Activated naive CD8-positive, alpha-beta T cell treated with anti-CD3 and anti-CD28 coated beads, Interleukin-2, amount 50 U/mL, for 24 hours (primary cell): ENCODE results near the gene EIF2B4.

ENCODE experiments used
- ATAC-seq: fragments of 150-1000 bp; cut with Tn5 transposase; one replicate; pipeline ENCODE4 v1.10.0; 2021
- DNase-seq: peaks from one replicate; pipeline ENCODE4 v3.0.0; 2021
- H3K27ac Mint-ChIP-seq: one replicate; pipeline ENCODE4 v1.8.0; 2021; ENCODE audit warnings: mild to moderate bottlenecking, mixed read lengths
- H3K27me3 Mint-ChIP-seq: one replicate; pipeline ENCODE4 v1.8.0; 2021; ENCODE audit warnings: mixed read lengths
- H3K36me3 Mint-ChIP-seq: one replicate; pipeline ENCODE4 v1.8.0; 2021; ENCODE audit warnings: low read depth, mixed read lengths
- H3K4me1 Mint-ChIP-seq: one replicate; pipeline ENCODE4 v1.8.0; 2021; ENCODE audit warnings: mixed read lengths
- H3K4me3 Mint-ChIP-seq: one replicate; pipeline ENCODE4 v1.8.0; 2021; ENCODE audit warnings: mild to moderate bottlenecking, moderate library complexity, mixed read lengths
- H3K9me3 Mint-ChIP-seq: one replicate; pipeline ENCODE4 v1.8.0; 2021; ENCODE audit warnings: mixed read lengths

The EIF2B4 gene

GRCh38 chr2:27370026-27370815, at the start of gene EIF2B4, which contains the start of gene SNX17:
Gene EIF2B4 (minus strand): TSS chr2:27370338. CDS start chr2:27370314, 24 bp downstream.
Gene SNX17 (plus strand): TSS chr2:27370616. CDS start chr2:27370744, 128 bp downstream.
- peaks cover 43% of the 10 kb centered on the region for H3K4me1 Mint-ChIP-seq
- H3K36me3 Mint-ChIP-seq: peaks cover 56% of the 10 kb centered on the region
- DNase-seq (peak; percentile 99), ATAC-seq (peak; percentile 96)
- peak within 1 kb of the TSS; percentile 99 for H3K27ac Mint-ChIP-seq
- H3K9me3 Mint-ChIP-seq: no peaks in the 10 kb centered on the region
- H3K4me3 Mint-ChIP-seq: peak within 1 kb of the TSS; percentile 98
- H3K27me3 Mint-ChIP-seq: peaks cover 2% of the 10 kb centered on the region

GRCh38 chr2:27416151-27416550, 46.0 kb upstream of the EIF2B4 start:
- Mint-ChIP-seq H3K27ac (no peak overlapping the region), H3K9me3 (peaks cover 4% of the 10 kb centered on the region), H3K4me3 (no peak overlapping the region)

GRCh38 chr2:27412419-27413152, 42.4 kb upstream of the EIF2B4 start:
- Mint-ChIP-seq H3K27me3 (peaks cover 2% of the 10 kb centered on the region), H3K4me1 (peaks cover 14% of the 10 kb centered on the region), H3K27ac (no peak overlapping the region), H3K36me3 (peaks cover 7% of the 10 kb centered on the region), H3K9me3 (peaks cover 10% of the 10 kb centered on the region), H3K4me3 (no peak overlapping the region)
- DNase-seq: no peak
- ATAC-seq: no peak

More at GRCh38 chr2:27416151-27416550, 46.0 kb upstream of the EIF2B4 start:
- no peak for ATAC-seq
- Mint-ChIP-seq H3K27me3 (peaks cover 2% of the 10 kb centered on the region), H3K4me1 (no peaks in the 10 kb centered on the region), H3K36me3 (no peaks in the 10 kb centered on the region)
- DNase-seq: no peak

DNA sequence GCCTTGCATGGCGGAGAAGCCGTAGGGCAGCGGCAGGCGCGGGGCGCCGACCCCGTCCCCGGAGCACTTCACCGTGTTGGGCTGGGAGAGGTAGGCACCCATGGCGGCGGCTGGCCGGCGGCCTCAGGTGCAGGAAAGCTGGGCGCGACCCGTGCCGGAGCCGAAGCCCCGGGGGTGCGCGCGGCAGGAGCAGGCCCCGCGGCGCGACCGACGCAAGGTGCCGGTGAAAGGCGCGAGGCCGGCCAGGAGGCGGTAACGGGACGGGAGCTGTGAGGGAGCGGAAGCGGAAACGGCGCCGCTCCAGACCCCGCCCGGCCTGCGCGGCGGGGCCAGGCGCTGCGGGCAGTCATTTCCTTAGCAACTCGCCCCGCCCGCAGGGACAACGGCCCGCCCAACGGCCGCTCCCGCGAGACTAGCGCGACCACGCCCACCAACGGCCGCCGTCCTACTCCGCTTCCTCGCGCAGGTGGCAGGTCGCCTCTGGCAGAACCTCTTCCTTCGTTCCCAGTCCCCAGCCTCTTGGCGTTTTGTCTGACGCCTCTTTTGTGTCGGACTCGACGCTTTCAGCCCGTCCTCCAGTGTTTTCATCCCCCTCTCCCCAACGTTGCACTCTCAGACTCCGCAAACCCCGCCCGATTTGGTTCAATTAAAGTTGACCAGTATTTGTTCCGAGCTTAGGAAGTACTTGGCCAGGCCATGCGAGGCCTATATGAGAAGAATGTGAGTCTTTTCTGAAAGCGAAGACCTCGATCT, 39.4 kb upstream of the EIF2B4 start, which contains the start of gene PPM1G:
Gene PPM1G, minus strand, starts transcription at position 271 of the 753 bp plus-strand sequence. Its CDS starts 169 bp downstream, at position 102.
- DNase-seq (peak; percentile 99), ATAC-seq (peak; percentile 98)
- peaks cover 2% of the 10 kb centered on the region for H3K27me3 Mint-ChIP-seq
- H3K4me3 Mint-ChIP-seq: peak within 1 kb of the TSS; percentile 90
- H3K36me3 Mint-ChIP-seq: peaks cover 24% of the 10 kb centered on the region
- peaks cover 10% of the 10 kb centered on the region for H3K9me3 Mint-ChIP-seq
- peaks cover 36% of the 10 kb centered on the region for H3K4me1 Mint-ChIP-seq
- H3K27ac Mint-ChIP-seq: peak within 1 kb of the TSS; percentile 80

DNA sequence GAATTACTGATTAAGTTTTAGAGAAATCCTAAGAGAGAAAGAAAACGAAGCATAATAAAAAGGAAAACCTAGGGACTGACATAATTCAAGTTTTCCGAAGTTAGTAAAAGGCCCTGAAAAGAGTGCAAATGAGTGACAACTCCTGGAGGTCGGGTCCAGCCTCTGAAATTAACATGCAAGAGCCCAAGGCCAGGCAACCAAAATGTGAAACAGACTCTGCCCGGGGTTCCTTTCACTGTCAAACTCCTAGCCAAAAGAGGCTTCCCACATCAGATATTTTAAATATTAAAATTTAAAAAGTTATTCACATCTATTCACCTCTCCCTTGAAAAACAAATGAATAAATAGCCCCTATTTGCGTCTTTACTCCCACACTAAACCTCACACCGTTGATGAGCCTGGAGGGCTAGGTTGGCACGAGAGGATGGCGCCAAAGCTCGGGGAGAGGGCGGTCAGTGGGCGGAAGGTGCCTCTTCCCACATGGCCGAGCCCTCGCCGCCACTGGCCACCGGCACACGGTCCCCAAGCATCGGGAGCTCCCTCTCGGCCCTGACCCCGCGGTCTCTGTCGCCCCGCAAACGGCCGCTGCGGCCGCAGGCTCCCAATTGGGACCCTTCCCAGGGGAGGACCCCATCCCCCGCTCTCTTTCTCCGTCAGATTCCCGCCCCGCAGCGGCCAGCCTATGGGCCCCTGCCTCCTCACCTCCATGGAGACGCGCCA, 38.6 kb upstream of the EIF2B4 start:
- peak overlapping the region; percentile 90 for H3K4me3 Mint-ChIP-seq
- DNase-seq (peak; percentile 40), ATAC-seq (peak; percentile 20)
- H3K27ac Mint-ChIP-seq: peak overlapping the region; percentile 80
- H3K9me3 Mint-ChIP-seq: peaks cover 10% of the 10 kb centered on the region
- H3K27me3 Mint-ChIP-seq: peaks cover 2% of the 10 kb centered on the region
- peaks cover 26% of the 10 kb centered on the region for H3K36me3 Mint-ChIP-seq
- peaks cover 39% of the 10 kb centered on the region for H3K4me1 Mint-ChIP-seq

GRCh38 chr2:27407798-27408491, 37.8 kb upstream of the EIF2B4 start:
- ATAC-seq (no peak), DNase-seq (no peak)
- Mint-ChIP-seq H3K9me3 (peaks cover 10% of the 10 kb centered on the region), H3K4me3 (peak overlapping the region; percentile 90), H3K4me1 (peaks cover 43% of the 10 kb centered on the region), H3K27ac (peak overlapping the region; percentile 80), H3K36me3 (peaks cover 31% of the 10 kb centered on the region), H3K27me3 (peaks cover under 1% of the 10 kb centered on the region)

- peaks cover 42% of the 10 kb centered on the region for H3K36me3 Mint-ChIP-seq
- H3K27me3 Mint-ChIP-seq: no peaks in the 10 kb centered on the region
- DNase-seq (no peak), ATAC-seq (no peak)
- peaks cover 35% of the 10 kb centered on the region for H3K4me1 Mint-ChIP-seq
- H3K27ac Mint-ChIP-seq: no peak overlapping the region
- no peak overlapping the region for H3K4me3 Mint-ChIP-seq
- no peaks in the 10 kb centered on the region for H3K9me3 Mint-ChIP-seq
Measured at GRCh38 chr2:27400348-27401135, 30.4 kb upstream of the EIF2B4 start.

DNA sequence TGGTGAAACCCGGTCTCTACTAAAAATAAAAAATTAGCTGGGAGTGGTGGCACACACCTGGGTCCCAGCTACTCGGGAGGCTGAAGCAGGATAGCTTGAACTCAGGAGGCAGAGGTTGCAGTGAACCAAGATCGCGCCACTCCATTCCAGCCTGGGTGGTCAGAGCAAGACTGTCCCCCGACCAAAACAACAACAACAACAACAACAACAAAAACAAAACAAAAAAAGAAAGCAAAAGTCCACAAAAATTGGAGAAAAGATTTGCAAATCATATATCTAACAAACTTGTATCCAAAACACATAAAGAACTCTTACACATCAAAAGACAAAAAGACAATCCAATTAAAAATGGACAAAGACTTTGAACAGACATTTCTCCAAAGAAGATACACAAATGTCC, 28.8 kb upstream of the EIF2B4 start:
- H3K27ac Mint-ChIP-seq: no peak overlapping the region
- DNase-seq (no peak), ATAC-seq (no peak)
- H3K4me3 Mint-ChIP-seq: no peak overlapping the region
- H3K4me1 Mint-ChIP-seq: peaks cover 28% of the 10 kb centered on the region
- H3K9me3 Mint-ChIP-seq: no peaks in the 10 kb centered on the region
- H3K36me3 Mint-ChIP-seq: peaks cover 41% of the 10 kb centered on the region
- no peaks in the 10 kb centered on the region for H3K27me3 Mint-ChIP-seq

DNA sequence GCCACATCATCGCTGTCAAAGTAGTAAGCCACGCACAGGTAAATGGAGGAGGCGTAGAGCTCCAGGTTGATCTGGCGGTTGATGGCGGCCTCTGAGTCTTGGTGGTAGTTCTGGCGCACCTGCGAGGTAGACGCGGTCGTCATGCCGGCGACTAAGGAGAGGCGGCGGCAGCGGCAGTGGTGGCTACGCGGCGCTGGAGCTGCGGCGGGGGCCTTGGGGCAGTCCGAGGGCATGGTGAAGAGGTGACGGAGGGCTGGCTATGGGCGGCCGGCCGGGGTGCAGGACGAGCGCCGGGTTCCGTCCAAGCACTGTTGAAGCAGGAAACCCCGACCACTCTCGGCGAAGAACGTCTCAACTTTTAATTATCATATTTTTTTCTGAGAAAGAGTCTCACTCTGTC, 23.1 kb upstream of the EIF2B4 start:
- Mint-ChIP-seq H3K27me3 (no peaks in the 10 kb centered on the region), H3K27ac (no peak overlapping the region), H3K4me3 (no peak overlapping the region), H3K9me3 (no peaks in the 10 kb centered on the region), H3K4me1 (peaks cover 24% of the 10 kb centered on the region), H3K36me3 (peaks cover 42% of the 10 kb centered on the region)
- DNase-seq (no peak), ATAC-seq (no peak)

GRCh38 chr2:27390822-27391679, 20.9 kb upstream of the EIF2B4 start:
- H3K4me1 Mint-ChIP-seq: peaks cover 19% of the 10 kb centered on the region
- DNase-seq (no peak), ATAC-seq (peak; percentile 33)
- H3K9me3 Mint-ChIP-seq: no peaks in the 10 kb centered on the region
- peaks cover 43% of the 10 kb centered on the region for H3K36me3 Mint-ChIP-seq
- H3K4me3 Mint-ChIP-seq: peak overlapping the region; percentile 36
- peak overlapping the region; percentile 39 for H3K27ac Mint-ChIP-seq
- no peaks in the 10 kb centered on the region for H3K27me3 Mint-ChIP-seq

GRCh38 chr2:27381577-27382181, 11.5 kb upstream of the EIF2B4 start:
- ATAC-seq (no peak), DNase-seq (no peak)
- Mint-ChIP-seq H3K4me1 (peaks cover 46% of the 10 kb centered on the region), H3K27me3 (no peaks in the 10 kb centered on the region), H3K27ac (peak overlapping the region; percentile 81), H3K9me3 (no peaks in the 10 kb centered on the region), H3K4me3 (peak overlapping the region; percentile 86), H3K36me3 (peaks cover 64% of the 10 kb centered on the region)
